Keratinocyte (primary cell): Measurements from ENCODE around the gene EIF2B1. TPM values are rescaled to one million over a fixed set of nuclear protein-coding genes. Genes with fewer than 3 reads are reported as not detected.

Experiments
- DNase-seq: peaks from one replicate; pipeline ENCODE4 v3.0.0-alpha.2; 2011; ENCODE audit warnings: low read depth, missing footprints, low spot score
- FAIRE-seq: peaks from 2 replicates; lab custom pipeline; 2011; peaks lifted over from hg19 to GRCh38; lab: Jason Lieb, UNC
- H2AFZ ChIP-seq: 2 replicates; pipeline ENCODE4 v1.6.0; 2012; ENCODE audit warnings: low read length, control low read depth, inconsistent platforms; ENCODE audit not compliant: control insufficient read depth
- H3K27ac ChIP-seq: 2 replicates; pipeline ENCODE4 v1.5.1; 2011; ENCODE audit warnings: low read length; ENCODE audit not compliant: control insufficient read depth, insufficient read depth
- H3K27me3 ChIP-seq: 3 replicates; pipeline ENCODE4 v1.6.0; 2011; ENCODE audit warnings: low read length; ENCODE audit not compliant: control insufficient read depth, insufficient read depth; ENCODE audit errors: extremely low read depth
- H3K36me3 ChIP-seq, 2 experiments: 2 replicates in 1 of 2; 3 replicates in 1 of 2; pipeline ENCODE4 v1.5.1; 2011; ENCODE audit warnings: low read length in 2 of 2, mild to moderate bottlenecking in 1 of 2; ENCODE audit not compliant: control insufficient read depth in 2 of 2, insufficient read depth in 2 of 2; ENCODE audit errors: extremely low read depth in 1 of 2
- H3K4me1 ChIP-seq: 3 replicates; pipeline ENCODE4 v1.5.1; 2011; ENCODE audit warnings: low read length; ENCODE audit not compliant: control insufficient read depth, insufficient read depth; ENCODE audit errors: extremely low read depth
- H3K4me2 ChIP-seq: 3 replicates; pipeline ENCODE4 v1.6.0; 2011; ENCODE audit warnings: low read depth, low read length; ENCODE audit not compliant: control insufficient read depth, insufficient read depth; ENCODE audit errors: extremely low read depth
- H3K4me3 ChIP-seq, 3 experiments: fragments of 200-600 bp in 1 of 3; sonication (generic) in 1 of 3; 2 replicates in 2 of 3; 3 replicates in 1 of 3; pipeline ENCODE4 v1.5.1; 2011 to 2016; ENCODE audit warnings: low read length in 3 of 3, mild to moderate bottlenecking in 3 of 3, control low read depth in 2 of 3, inconsistent platforms in 1 of 3, low read depth in 1 of 3, mixed read lengths in 1 of 3, mixed run types in 1 of 3, moderate library complexity in 1 of 3; ENCODE audit not compliant: control insufficient read depth in 2 of 3, insufficient read depth in 2 of 3; ENCODE audit errors: extremely low read depth in 1 of 3
- H3K79me2 ChIP-seq: 2 replicates; pipeline ENCODE4 v1.6.0; 2012; ENCODE audit warnings: low read length; ENCODE audit not compliant: control insufficient read depth, insufficient read depth
- H3K9ac ChIP-seq: 3 replicates; pipeline ENCODE4 v1.6.0; 2011; ENCODE audit warnings: low read length; ENCODE audit not compliant: control insufficient read depth, insufficient read depth; ENCODE audit errors: extremely low read depth
- H3K9me1 ChIP-seq: 3 replicates; pipeline ENCODE4 v1.6.0; 2011; ENCODE audit warnings: low read length; ENCODE audit not compliant: control insufficient read depth, insufficient read depth; ENCODE audit errors: extremely low read depth
- H3K9me3 ChIP-seq: 2 replicates; pipeline ENCODE4 v1.5.1; 2012; ENCODE audit warnings: low read depth, low read length; ENCODE audit not compliant: control insufficient read depth
- H4K20me1 ChIP-seq: 3 replicates; pipeline ENCODE4 v1.6.0; 2011; ENCODE audit warnings: low read length; ENCODE audit not compliant: control insufficient read depth, insufficient read depth; ENCODE audit errors: extremely low read depth
- CTCF ChIP-seq, 3 experiments: IDR thresholded peaks in 1 of 3; conservative IDR thresholded peaks in 1 of 3; optimal IDR thresholded peaks in 1 of 3; 2 replicates in 2 of 3; 3 replicates in 1 of 3; pipeline versions ENCODE3 to v1.5.1; 2011; ENCODE audit warnings: low read length in 3 of 3, mild to moderate bottlenecking in 3 of 3, moderate library complexity in 2 of 3, control low read depth in 1 of 3, inconsistent platforms in 1 of 3; ENCODE audit not compliant: insufficient read depth in 2 of 3; ENCODE audit errors: extremely low read depth in 1 of 3
- EZH2 ChIP-seq: IDR thresholded peaks from one replicate; pipeline ENCODE4 v1.6.1; 2012; ENCODE audit warnings: inconsistent platforms, mild to moderate bottlenecking, low read length, moderate library complexity
- dilution Hi-C: fragments of 300-500 bp; cut with MboI; formaldehyde crosslinking; loops from one replicate; pipeline ENCODE4 v1.7.0; 2020; ENCODE audit warnings: low sequenced_read_pairs; ENCODE audit not compliant: extremely low pct_ligation_motif_present
- polyA plus RNA-seq, 5 experiments: library from polyadenylated mRNA; depleted of rRNA in 3 of 5; stranded (reverse) in 3 of 5; stranded (forward) in 1 of 5; unstranded in 1 of 5; fragments of >200 nt; gene quantifications; 1 replicate in 1 of 5; 2 replicates in 3 of 5; 3 replicates in 1 of 5; pipeline versions ENCODE4 v1.2.1 to v1.2.3, GENCODE V29; 2011 to 2012; ENCODE audit warnings: missing spikeins in 2 of 5, low read depth in 1 of 5, low replicate concordance in 1 of 5

The EIF2B1 gene
- polyA plus RNA-seq, 1 donor (not counting 4 experiments of a cell fraction or from before 2014, with no cell fraction given) = 39.5 TPM

GRCh38 chr12:123599310-123599709, 34.2 kb downstream of the EIF2B1 start:
- TF ChIP-seq CTCF (optimal IDR thresholded peaks at IDR 0.05 in 1 of 3, IDR thresholded peaks at IDR 0.05 in 1 of 3, conservative IDR thresholded peaks at IDR 0.05 in 1 of 3; ENCODE audit: extremely low read depth in 1 of 3, insufficient read depth in 2 of 3, low read length in 3 of 3) (no peak), EZH2 (no peak)

GRCh38 chr12:123598522-123598921, 35.0 kb downstream of the EIF2B1 start:
- dilution Hi-C loops = no loop called here
- Histone ChIP-seq H3K9me3 (no peaks in the 10 kb centered on the region), H2AFZ (no peak overlapping the region), H4K20me1 (no peaks in the 10 kb centered on the region), H3K79me2 (peaks cover 43% of the 10 kb centered on the region), H3K4me2 (no peak overlapping the region), H3K4me1 (peaks cover 10% of the 10 kb centered on the region), H3K4me3 (no peak overlapping the region), H3K9me1 (no peaks in the 10 kb centered on the region), H3K36me3 (peaks cover 2 to 14% of the 10 kb centered on the region in 2 experiments), H3K9ac (no peak overlapping the region), H3K27ac (no peak overlapping the region), H3K27me3 (no peaks in the 10 kb centered on the region)
- no peak for TF ChIP-seq EZH2
- no peak for TF ChIP-seq CTCF (optimal IDR thresholded peaks at IDR 0.05 in 1 of 3, IDR thresholded peaks at IDR 0.05 in 1 of 3, conservative IDR thresholded peaks at IDR 0.05 in 1 of 3; ENCODE audit: extremely low read depth in 1 of 3, insufficient read depth in 2 of 3, low read length in 3 of 3)
- FAIRE-seq (no peak), DNase-seq (no peak)

More at GRCh38 chr12:123599310-123599709, 34.2 kb downstream of the EIF2B1 start:
- Histone ChIP-seq H3K4me1 (peaks cover 10% of the 10 kb centered on the region), H2AFZ (no peak overlapping the region), H3K9ac (no peak overlapping the region), H3K9me1 (no peaks in the 10 kb centered on the region), H3K4me3 (no peak overlapping the region), H3K9me3 (no peaks in the 10 kb centered on the region), H4K20me1 (no peaks in the 10 kb centered on the region), H3K4me2 (no peak overlapping the region), H3K79me2 (peaks cover 46% of the 10 kb centered on the region), H3K36me3 (peaks cover 3 to 14% of the 10 kb centered on the region in 2 experiments), H3K27ac (no peak overlapping the region), H3K27me3 (no peaks in the 10 kb centered on the region)
- no peak for DNase-seq
- dilution Hi-C loops = no loop called here
- FAIRE-seq = no peak
